CD4-positive, alpha-beta memory T cell (primary cell): ENCODE data around the gene GFRA3. TPM values are rescaled to one million over a fixed set of nuclear protein-coding genes. Genes with fewer than 3 reads are reported as not detected.

ENCODE experiments used
- CTCF ChIA-PET: fragments of 350-600 bp; sonication (Branson Sonifier 250); formaldehyde crosslinking; loops from one replicate; lab custom pipeline; 2021; ENCODE audit warnings: inconsistent platforms; ENCODE audit not compliant: partially characterized antibody; lab: Charles Lee
- POLR2A ChIA-PET: fragments of 350-600 bp; sonication (Branson Sonifier 250); formaldehyde crosslinking; loops from one replicate; lab custom pipeline; 2021; ENCODE audit not compliant: partially characterized antibody; lab: Charles Lee
- DNase-seq, 5 donors: peaks; one replicate each; pipeline versions ENCODE4 v3.0.0 to v3.0.0-alpha.2; 2020 to 2022; ENCODE audit warnings: mixed read lengths in 1 of 5
- H3K27ac ChIP-seq: one replicate; pipeline ENCODE4 v1.7.0; 2013; ENCODE audit warnings: low read depth, low read length
- H3K27me3 ChIP-seq: 2 replicates; pipeline ENCODE4 v1.7.0; 2013; ENCODE audit warnings: mild to moderate bottlenecking, low read length, moderate library complexity; ENCODE audit not compliant: insufficient read depth
- H3K36me3 ChIP-seq: 2 replicates; pipeline ENCODE4 v1.7.0; 2013; ENCODE audit warnings: mild to moderate bottlenecking, low read length, moderate library complexity; ENCODE audit not compliant: insufficient read depth
- H3K4me1 ChIP-seq: 2 replicates; pipeline ENCODE4 v1.7.0; 2013; ENCODE audit warnings: mild to moderate bottlenecking, low read length, moderate library complexity; ENCODE audit not compliant: insufficient read depth
- H3K4me3 ChIP-seq, 2 donors: one replicate each; pipeline ENCODE4 v1.7.0; 2013; ENCODE audit warnings: low read length in 2 of 2, mild to moderate bottlenecking in 1 of 2
- H3K9me3 ChIP-seq, 2 donors: one replicate each; pipeline ENCODE4 v1.7.0; 2013; ENCODE audit warnings: low read length in 2 of 2, control low read depth in 1 of 2; ENCODE audit not compliant: control insufficient read depth in 1 of 2
- H3K27ac Mint-ChIP-seq, 7 donors: one replicate each; pipeline ENCODE4 v1.8.0; 2020 to 2021; ENCODE audit warnings: mixed read lengths in 7 of 7, mild to moderate bottlenecking in 6 of 7, inconsistent platforms in 3 of 7, moderate library complexity in 3 of 7
- H3K27me3 Mint-ChIP-seq, 2 donors: one replicate each; pipeline ENCODE4 v1.8.0; 2020 to 2021; ENCODE audit warnings: mixed read lengths in 2 of 2
- H3K36me3 Mint-ChIP-seq, 2 donors: one replicate each; pipeline ENCODE4 v1.8.0; 2020 to 2021; ENCODE audit warnings: mixed read lengths in 2 of 2, inconsistent platforms in 1 of 2, mild to moderate bottlenecking in 1 of 2
- H3K4me1 Mint-ChIP-seq, 4 donors: one replicate each; pipeline ENCODE4 v1.8.0; 2020 to 2021; ENCODE audit warnings: mixed read lengths in 4 of 4, mild to moderate bottlenecking in 1 of 4
- H3K4me3 Mint-ChIP-seq, 8 donors: one replicate each; pipeline ENCODE4 v1.8.0; 2020 to 2021; ENCODE audit warnings: mixed read lengths in 8 of 8, mild to moderate bottlenecking in 7 of 8, moderate library complexity in 6 of 8, inconsistent platforms in 3 of 8
- H3K9me3 Mint-ChIP-seq, 8 donors: one replicate each; pipeline ENCODE4 v1.8.0; 2020 to 2021; ENCODE audit warnings: mixed read lengths in 8 of 8, mild to moderate bottlenecking in 5 of 8, inconsistent platforms in 3 of 8, moderate library complexity in 1 of 8
- intact Hi-C: fragments of 100-400 bp; cut with micrococcal nuclease; formaldehyde crosslinking; loops from one replicate; pipeline ENCODE4 v1.15.1; 2023
- polyA plus RNA-seq, 2 donors: library from polyadenylated mRNA; unstranded; fragments of 300-500 nt; fragmentation: Illumina TruSeq; gene quantifications; one replicate each; pipeline ENCODE4 v1.2.3, GENCODE V29; 2021
- total RNA-seq, 2 experiments: library from RNA; stranded (reverse); gene quantifications; one replicate each; pipeline ENCODE4 v1.2.3, GENCODE V29; 2021

Gene GFRA3
- total and polyA plus RNA-seq, 4 experiments from 2014 or later: not detected

GRCh38 chr5:138287246-138287645, 12.8 kb upstream of the GFRA3 start:
- H3K9me3 ChIP-seq: no peaks in the 10 kb centered on the region
- Mint-ChIP-seq H3K27ac (no peak overlapping the region), H3K4me3 (no peak overlapping the region), H3K36me3 (no peaks in the 10 kb centered on the region), H3K4me1 (no peaks in the 10 kb centered on the region), H3K27me3 (no peaks in the 10 kb centered on the region), H3K9me3 (no peaks in the 10 kb centered on the region)
- no peaks in the 10 kb centered on the region for H3K4me1 ChIP-seq
- ChIA-PET CTCF (no interaction called here), POLR2A (no interaction called here)
- H3K36me3 ChIP-seq: no peaks in the 10 kb centered on the region
- intact Hi-C loops: no loop called here
- no peak for DNase-seq
- H3K27ac ChIP-seq: no peak overlapping the region
- H3K27me3 ChIP-seq: no peaks in the 10 kb centered on the region
- H3K4me3 ChIP-seq: no peak overlapping the region

DNA sequence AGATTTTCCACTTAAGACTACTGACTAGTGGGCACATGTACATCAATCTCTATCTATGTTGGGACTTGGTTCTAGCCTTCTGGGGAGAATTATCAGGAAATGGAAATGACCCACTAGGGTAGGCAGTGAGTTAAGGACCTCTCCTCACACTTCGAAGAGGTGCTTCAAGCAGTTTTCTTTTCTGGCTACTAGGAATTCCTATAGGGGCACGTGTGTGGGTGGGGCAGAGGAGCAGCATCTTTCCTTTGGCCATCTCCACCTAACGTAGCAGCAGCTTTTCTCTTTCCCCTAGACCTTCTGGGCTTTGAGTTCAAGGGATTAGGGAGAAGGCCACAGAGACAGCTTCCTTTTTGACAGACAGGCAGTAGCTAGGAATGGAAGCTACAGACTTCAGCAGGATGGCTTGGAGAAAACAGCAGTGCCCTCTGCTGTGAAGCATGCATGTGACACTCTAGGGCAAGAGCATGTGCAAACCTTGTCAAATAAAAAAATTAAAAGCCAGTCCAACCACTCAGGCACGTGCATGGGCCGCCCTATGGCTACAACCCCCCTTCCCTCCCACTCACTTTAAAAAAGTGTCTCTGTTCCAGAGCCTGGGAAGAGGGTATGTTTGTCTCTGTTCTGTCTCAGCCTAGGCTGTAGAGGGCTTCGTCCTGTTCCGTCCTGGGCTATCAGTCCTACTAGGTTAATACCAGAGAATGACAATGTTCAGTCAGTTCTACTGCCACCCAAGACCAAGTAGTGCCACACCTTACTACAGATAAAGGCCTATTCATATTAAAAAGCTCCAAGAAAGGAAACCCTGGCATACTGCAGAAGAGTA, 8.7 kb upstream of the GFRA3 start:
- no peak overlapping the region for H3K27ac ChIP-seq
- CTCF ChIA-PET: no interaction called here
- POLR2A ChIA-PET: interaction anchor here (1.1 kb wide), 1 partner anchor 54 kb away, joined by 3 read pairs; no protein-coding TSS in a partner anchor
- Mint-ChIP-seq H3K9me3 (no peaks in the 10 kb centered on the region), H3K36me3 (no peaks in the 10 kb centered on the region), H3K27me3 (no peaks in the 10 kb centered on the region), H3K4me1 (no peaks in the 10 kb centered on the region), H3K4me3 (no peak overlapping the region), H3K27ac (peak overlapping the region in 2 of 7 donors; percentile 35 to 56)
- no peak for DNase-seq
- no peaks in the 10 kb centered on the region for H3K27me3 ChIP-seq
- no peaks in the 10 kb centered on the region for H3K4me1 ChIP-seq
- intact Hi-C loops: no loop called here
- H3K4me3 ChIP-seq: no peak overlapping the region
- H3K9me3 ChIP-seq: no peaks in the 10 kb centered on the region
- H3K36me3 ChIP-seq: no peaks in the 10 kb centered on the region

- Histone ChIP-seq H3K27ac (no peak overlapping the region), H3K4me3 (no peak overlapping the region), H3K4me1 (no peaks in the 10 kb centered on the region), H3K36me3 (no peaks in the 10 kb centered on the region), H3K9me3 (no peaks in the 10 kb centered on the region), H3K27me3 (no peaks in the 10 kb centered on the region)
- H3K4me1 Mint-ChIP-seq: no peaks in the 10 kb centered on the region
- no peak overlapping the region for H3K4me3 Mint-ChIP-seq
- intact Hi-C loops: no loop called here
- no peaks in the 10 kb centered on the region for H3K36me3 Mint-ChIP-seq
- no peak for DNase-seq
- H3K9me3 Mint-ChIP-seq: no peaks in the 10 kb centered on the region
- no peak overlapping the region for H3K27ac Mint-ChIP-seq
- peaks cover 3 to 4% of the 10 kb centered on the region in 2 donors for H3K27me3 Mint-ChIP-seq
- ChIA-PET POLR2A (no interaction called here), CTCF (no interaction called here)
Observed at GRCh38 chr5:138280915-138281314, 6.5 kb upstream of the GFRA3 start.

- no peaks in the 10 kb centered on the region for H3K36me3 Mint-ChIP-seq
- no peak overlapping the region for H3K4me3 Mint-ChIP-seq
- peaks cover 5 to 7% (median 6%) of the 10 kb centered on the region in 4 donors for H3K4me1 Mint-ChIP-seq
- no peaks in the 10 kb centered on the region for H3K4me1 ChIP-seq
- no peaks in the 10 kb centered on the region for H3K36me3 ChIP-seq
- no peaks in the 10 kb centered on the region for H3K9me3 ChIP-seq
- ChIA-PET CTCF (no interaction called here), POLR2A (no interaction called here)
- intact Hi-C loops: no loop called here
- peaks cover 4% of the 10 kb centered on the region for H3K27me3 ChIP-seq
- H3K9me3 Mint-ChIP-seq: no peaks in the 10 kb centered on the region
- no peak overlapping the region for H3K27ac ChIP-seq
- no peak overlapping the region for H3K27ac Mint-ChIP-seq
- H3K27me3 Mint-ChIP-seq: peaks cover 17 to 28% of the 10 kb centered on the region in 2 donors
- H3K4me3 ChIP-seq: no peak overlapping the region
- no peak for DNase-seq
Observed at GRCh38 chr5:138276402-138277054, 2.1 kb upstream of the GFRA3 start.

DNA sequence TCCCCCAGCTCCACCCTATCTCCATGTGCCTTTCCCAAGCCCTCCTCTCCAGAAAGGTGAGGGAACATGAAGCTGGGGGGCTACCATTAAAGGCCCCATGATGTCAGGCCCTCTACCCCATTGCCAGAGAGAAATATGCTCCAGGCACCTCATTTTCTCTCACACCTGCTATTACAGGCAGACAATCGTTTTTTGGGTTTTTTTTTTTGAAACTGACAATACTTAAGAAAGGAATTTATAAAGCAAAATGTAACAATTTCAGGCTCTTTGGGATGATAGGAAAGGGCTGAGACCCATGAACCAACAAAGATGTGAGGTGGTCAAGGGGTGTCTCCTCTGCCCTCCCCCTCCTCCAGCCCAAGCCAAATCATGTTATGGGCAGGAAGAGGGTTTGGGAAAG, 1.5 kb upstream of the GFRA3 start:
- Histone ChIP-seq H3K4me3 (no peak overlapping the region), H3K9me3 (no peaks in the 10 kb centered on the region), H3K27ac (no peak overlapping the region), H3K4me1 (no peaks in the 10 kb centered on the region), H3K27me3 (peaks cover 4% of the 10 kb centered on the region), H3K36me3 (no peaks in the 10 kb centered on the region)
- DNase-seq: no peak
- Mint-ChIP-seq H3K4me1 (peaks cover 5 to 7% (median 6%) of the 10 kb centered on the region in 4 donors), H3K36me3 (no peaks in the 10 kb centered on the region), H3K27ac (no peak overlapping the region), H3K27me3 (peaks cover 17 to 31% of the 10 kb centered on the region in 2 donors), H3K9me3 (no peaks in the 10 kb centered on the region), H3K4me3 (peak overlapping the region in 2 of 8 donors; percentile 24 to 43)
- ChIA-PET CTCF (no interaction called here), POLR2A (no interaction called here)
- intact Hi-C loops: no loop called here

- no peak overlapping the region for H3K4me3 Mint-ChIP-seq
- Histone ChIP-seq H3K27me3 (peaks cover 4% of the 10 kb centered on the region), H3K4me3 (no peak overlapping the region), H3K9me3 (no peaks in the 10 kb centered on the region), H3K27ac (no peak overlapping the region), H3K36me3 (no peaks in the 10 kb centered on the region), H3K4me1 (no peaks in the 10 kb centered on the region)
- no peaks in the 10 kb centered on the region for H3K9me3 Mint-ChIP-seq
- peaks cover 17 to 31% of the 10 kb centered on the region in 2 donors for H3K27me3 Mint-ChIP-seq
- intact Hi-C loops: no loop called here
- DNase-seq: no peak
- H3K36me3 Mint-ChIP-seq: no peaks in the 10 kb centered on the region
- POLR2A ChIA-PET: no interaction called here
- H3K27ac Mint-ChIP-seq: peak overlapping the region in 1 of 7 donors; percentile 43
- H3K4me1 Mint-ChIP-seq: peaks cover 5 to 7% (median 6%) of the 10 kb centered on the region in 4 donors
- CTCF ChIA-PET: no interaction called here
Observed at GRCh38 chr5:138275379-138275782, 960 bp upstream of the GFRA3 start.

DNA sequence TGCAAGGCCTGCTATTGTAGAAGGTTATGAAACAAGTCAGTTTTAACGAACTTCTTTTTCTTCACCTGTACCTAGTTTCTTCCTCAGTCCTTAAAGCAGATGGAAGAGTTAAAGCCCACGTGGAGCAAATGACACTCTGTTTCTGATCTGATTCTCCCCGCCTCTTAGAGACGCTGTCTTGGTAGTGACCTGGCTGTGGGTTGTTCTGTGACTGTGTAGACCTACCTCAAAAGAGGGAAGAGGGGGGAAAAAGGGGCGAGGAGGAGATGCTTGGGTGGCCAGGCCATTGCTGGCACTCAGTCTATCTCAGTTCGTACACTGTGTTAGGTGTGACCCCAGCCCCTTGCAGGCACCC, 610 bp downstream of the GFRA3 start:
- ChIA-PET POLR2A (no interaction called here), CTCF (no interaction called here)
- H3K27ac Mint-ChIP-seq: no peak overlapping the region
- no peaks in the 10 kb centered on the region for H3K9me3 ChIP-seq
- H3K36me3 Mint-ChIP-seq: no peaks in the 10 kb centered on the region
- intact Hi-C loops: no loop called here
- no peaks in the 10 kb centered on the region for H3K4me1 ChIP-seq
- no peaks in the 10 kb centered on the region for H3K36me3 ChIP-seq
- H3K4me3 ChIP-seq: no peak overlapping the region
- DNase-seq: no peak
- H3K27me3 Mint-ChIP-seq: peaks cover 19 to 33% of the 10 kb centered on the region in 2 donors
- peak overlapping the region in 7 of 8 donors; percentile 7 to 66 (median 22) for H3K4me3 Mint-ChIP-seq
- H3K9me3 Mint-ChIP-seq: no peaks in the 10 kb centered on the region
- peaks cover 5 to 7% (median 6%) of the 10 kb centered on the region in 4 donors for H3K4me1 Mint-ChIP-seq
- no peak overlapping the region for H3K27ac ChIP-seq
- H3K27me3 ChIP-seq: peaks cover 4% of the 10 kb centered on the region
